Amygdala (tissue), 56 donors: ENCODE results near the gene RBM11.

Experiments
- DNase-seq, 56 donors: peaks; one replicate each; lab custom pipeline; 2025; lab: John Stamatoyannopoulos, UW

RBM11 gene

GRCh38 chr21:14267076-14267475, 51.1 kb downstream of the RBM11 start:
- DNase-seq = no peak

DNA sequence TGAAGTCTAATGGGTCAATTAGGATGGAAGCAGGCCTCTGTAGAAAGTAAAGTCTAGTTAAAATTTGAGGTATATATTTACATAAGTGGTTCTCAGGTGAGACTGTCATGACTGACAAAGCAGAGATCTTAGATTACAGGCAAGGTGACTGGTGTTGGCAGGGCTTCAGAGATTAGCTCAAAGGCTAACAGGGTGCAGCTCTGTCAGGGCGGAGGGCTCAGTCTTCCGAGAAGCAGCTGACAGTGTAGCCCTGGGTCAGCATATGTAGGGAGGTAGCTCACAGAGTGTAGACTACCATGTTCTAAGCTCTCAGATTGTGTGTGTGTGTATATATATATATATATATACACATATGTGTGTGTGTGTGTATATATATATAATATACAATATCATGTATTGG, 54.7 kb downstream of the RBM11 start:
- no peak for DNase-seq

- DNase-seq = no peak
Measured at GRCh38 chr21:14271053-14271452, 55.1 kb downstream of the RBM11 start.

GRCh38 chr21:14271641-14272040, 55.7 kb downstream of the RBM11 start:
- no peak for DNase-seq

- peak in 23 of 56 donors; percentile 2 to 63 (median 15) for DNase-seq
Measured at GRCh38 chr21:14273736-14274538, 58.0 kb downstream of the RBM11 start.

GRCh38 chr21:14275702-14276205, 59.8 kb downstream of the RBM11 start:
- no peak for DNase-seq
